PC-9 (cell line): ENCODE data around the gene STK38L. TPM values are rescaled to one million over a fixed set of nuclear protein-coding genes. Genes with fewer than 3 reads are reported as not detected.

ENCODE experiments used
- BruUV-seq: library from RNA; stranded (reverse); fragments of 400-500 nt; replicated peaks from 2 replicates; lab custom pipeline; 2021; lab: Mats Ljungman, UMichigan
- CTCF ChIA-PET: fragments of 300-600 bp; sonication (Branson Sonifier 250); formaldehyde crosslinking; loops from one replicate; lab custom pipeline; 2022; ENCODE audit warnings: antibody characterized with exemption; lab: Charles Lee
- POLR2A ChIA-PET: fragments of 300-600 bp; sonication (Branson Sonifier 250); formaldehyde crosslinking; loops from one replicate; lab custom pipeline; 2022; ENCODE audit warnings: antibody characterized with exemption; ENCODE audit not compliant: unreplicated experiment; lab: Charles Lee
- DNase-seq, 2 experiments: peaks; one replicate each; pipeline versions ENCODE4 v3.0.0 to v3.0.0-alpha.2; 2015 to 2022; ENCODE audit warnings: mixed read lengths in 1 of 2
- H2AFZ ChIP-seq: fragments of 200-600 bp; sonication (generic); 2 replicates; pipeline ENCODE4 v1.8.1; 2017; ENCODE audit warnings: antibody characterized with exemption
- H3F3A ChIP-seq: fragments of 200-600 bp; sonication (generic); 2 replicates; pipeline ENCODE4 v1.8.1; 2017; ENCODE audit warnings: antibody characterized with exemption, mild to moderate bottlenecking, low read depth; ENCODE audit not compliant: insufficient read depth
- H3K27ac ChIP-seq: fragments of 200-600 bp; sonication (generic); 2 replicates; pipeline ENCODE4 v1.6.1; 2016; ENCODE audit warnings: mixed run types
- H3K27me3 ChIP-seq: fragments of 200-600 bp; sonication (generic); 2 replicates; pipeline ENCODE4 v1.6.1; 2016; ENCODE audit warnings: low read depth, mixed run types; ENCODE audit not compliant: insufficient read depth
- H3K36me3 ChIP-seq: fragments of 200-600 bp; sonication (generic); 2 replicates; pipeline ENCODE4 v1.6.1; 2016; ENCODE audit warnings: low read depth, mixed run types
- H3K4me1 ChIP-seq: fragments of 200-600 bp; sonication (generic); replicated peaks from 2 replicates; pipeline ENCODE4 v1.6.1; 2016; ENCODE audit warnings: mixed run types; ENCODE audit not compliant: insufficient read depth
- H3K4me2 ChIP-seq: fragments of 200-600 bp; sonication (generic); 2 replicates; pipeline ENCODE4 v1.6.1; 2017; ENCODE audit warnings: mixed run types
- H3K4me3 ChIP-seq: fragments of 200-600 bp; sonication (generic); 2 replicates; pipeline ENCODE4 v1.6.1; 2016; ENCODE audit warnings: mixed run types
- H3K79me2 ChIP-seq: fragments of 200-600 bp; sonication (generic); 2 replicates; pipeline ENCODE4 v1.6.1; 2017; ENCODE audit warnings: low read depth, mixed run types
- H3K9me2 ChIP-seq: fragments of 200-600 bp; sonication (generic); 2 replicates; pipeline ENCODE4 v1.8.1; 2017; ENCODE audit warnings: mild to moderate bottlenecking; ENCODE audit not compliant: insufficient read depth
- H3K9me3 ChIP-seq: fragments of 200-600 bp; sonication (generic); 2 replicates; pipeline ENCODE4 v1.8.1; 2016; ENCODE audit warnings: low read depth; ENCODE audit not compliant: insufficient read depth
- H4K20me1 ChIP-seq: fragments of 200-600 bp; sonication (generic); 2 replicates; pipeline ENCODE4 v1.8.1; 2017; ENCODE audit not compliant: insufficient read depth
- CTCF ChIP-seq: fragments of 200-600 bp; sonication (generic); conservative IDR thresholded peaks from 2 replicates; pipeline ENCODE4 v1.6.1; 2017; ENCODE audit warnings: mixed run types, antibody characterized with exemption, mild to moderate bottlenecking, moderate library complexity
- EZH2 ChIP-seq: fragments of 200-600 bp; sonication (generic); IDR thresholded peaks from 2 replicates; pipeline ENCODE4 v1.8.0; 2017; ENCODE audit warnings: antibody characterized with exemption, low read depth
- intact Hi-C: fragments of 100-400 bp; cut with micrococcal nuclease; formaldehyde crosslinking; loops from one replicate; pipeline ENCODE4 v1.10.0; 2022; ENCODE audit not compliant: unreplicated experiment
- total RNA-seq: library from RNA; stranded (reverse); gene quantifications from 2 replicates; pipeline ENCODE4 v1.2.3, GENCODE V29; 2021

The STK38L gene
- total RNA-seq, 1 experiment from 2014 or later = 34.7 TPM

GRCh38 chr12:27233814-27234213 lies 10.3 kb upstream of the STK38L start:
- ChIA-PET CTCF (no interaction called here), POLR2A (no interaction called here)
- BruUV-seq = no TSS peak
- Histone ChIP-seq H3K36me3 (no peaks in the 10 kb centered on the region), H3K9me2 (no peaks in the 10 kb centered on the region), H2AFZ (no peak overlapping the region), H3K79me2 (no peaks in the 10 kb centered on the region), H3F3A (peaks cover 9% of the 10 kb centered on the region), H3K9me3 (no peaks in the 10 kb centered on the region), H3K27ac (no peak overlapping the region), H4K20me1 (no peaks in the 10 kb centered on the region), H3K27me3 (no peaks in the 10 kb centered on the region), H3K4me2 (no peak overlapping the region), H3K4me3 (no peak overlapping the region), H3K4me1 (no peaks in the 10 kb centered on the region)
- intact Hi-C loops = no loop called here
- TF ChIP-seq CTCF = no peak
- no peak for TF ChIP-seq EZH2
- DNase-seq = no peak

- H3K79me2 ChIP-seq = no peaks in the 10 kb centered on the region
- H3F3A ChIP-seq = peaks cover 9% of the 10 kb centered on the region
- no peaks in the 10 kb centered on the region for H3K9me2 ChIP-seq
- H3K27ac ChIP-seq = no peak overlapping the region
- intact Hi-C loops = no loop called here
- TF ChIP-seq EZH2 (no peak), CTCF (no peak)
- H4K20me1 ChIP-seq = no peaks in the 10 kb centered on the region
- H2AFZ ChIP-seq = no peak overlapping the region
- H3K4me1 ChIP-seq = no peaks in the 10 kb centered on the region
- H3K27me3 ChIP-seq = no peaks in the 10 kb centered on the region
- ChIA-PET POLR2A (no interaction called here), CTCF (no interaction called here)
- BruUV-seq = no TSS peak
- no peaks in the 10 kb centered on the region for H3K9me3 ChIP-seq
- no peaks in the 10 kb centered on the region for H3K36me3 ChIP-seq
- no peak overlapping the region for H3K4me2 ChIP-seq
- DNase-seq = no peak
- no peak overlapping the region for H3K4me3 ChIP-seq
These were observed 7.6 kb upstream of the STK38L start for GRCh38 chr12:27236498-27236897.

GRCh38 chr12:27237790-27238771 lies 6.0 kb upstream of the STK38L start:
- H3K36me3 ChIP-seq = no peaks in the 10 kb centered on the region
- POLR2A ChIA-PET = interaction anchor here (0.6 to 0.7 kb wide), 2 partner anchors 11 kb away, joined by 5 to 10 read pairs; no protein-coding TSS in a partner anchor
- H3K79me2 ChIP-seq = no peaks in the 10 kb centered on the region
- no peaks in the 10 kb centered on the region for H3K9me2 ChIP-seq
- no peak overlapping the region for H3K4me2 ChIP-seq
- intact Hi-C loops = no loop called here
- no peaks in the 10 kb centered on the region for H3K4me1 ChIP-seq
- no peaks in the 10 kb centered on the region for H3K9me3 ChIP-seq
- no TSS peak for BruUV-seq
- no peak overlapping the region for H2AFZ ChIP-seq
- H4K20me1 ChIP-seq = no peaks in the 10 kb centered on the region
- H3F3A ChIP-seq = peaks cover 13% of the 10 kb centered on the region
- H3K27me3 ChIP-seq = no peaks in the 10 kb centered on the region
- TF ChIP-seq CTCF (no peak), EZH2 (no peak)
- CTCF ChIA-PET = interaction anchor here (0.6 kb wide), 1 partner anchor 222 kb away, joined by 5 read pairs; no protein-coding TSS in a partner anchor
- no peak overlapping the region for H3K27ac ChIP-seq
- peak in 1 of 2 experiments; percentile 63 for DNase-seq
- H3K4me3 ChIP-seq = no peak overlapping the region
